Measurements from ENCODE around the gene SRSF5. TPM values are rescaled to one million over a fixed set of nuclear protein-coding genes. Genes with fewer than 3 reads are reported as not detected.
A peak's percentile ranks its signal among the peaks of the same experiment; 100 is the strongest.
"Not testable (repeated sequence)": the region's sequence is repeated elsewhere in the genome, so short reads cannot be mapped to it uniquely, and the experiment has no call there.

SRSF5 gene
- total RNA-seq, 1 experiment from 2014 or later, result 395 TPM

- CTCF ChIA-PET, result no interaction called here
- Histone ChIP-seq H3K36me3 (ENCODE audit: low read depth) (no peaks in the 10 kb centered on the region), H3K4me1 (replicated peaks; ENCODE audit: insufficient read depth) (no peaks in the 10 kb centered on the region), H3K79me2 (ENCODE audit: low read depth) (no peaks in the 10 kb centered on the region), H3F3A (ENCODE audit: insufficient read depth, low read depth) (0 out of 2 replicates have a peak, but pooled peaks cover 5% of the 10 kb centered on the region), H3K9me2 (ENCODE audit: insufficient read depth) (no peaks in the 10 kb centered on the region), H2AFZ (no peak overlapping the region), H3K9me3 (ENCODE audit: insufficient read depth, low read depth) (no peaks in the 10 kb centered on the region), H3K4me3 (no peak overlapping the region), H4K20me1 (ENCODE audit: insufficient read depth) (no peaks in the 10 kb centered on the region), H3K4me2 (no peak overlapping the region), H3K27ac (no peak overlapping the region), H3K27me3 (ENCODE audit: insufficient read depth, low read depth) (no peaks in the 10 kb centered on the region)
- POLR2A ChIA-PET (ENCODE audit: unreplicated experiment), result no interaction called here
- DNase-seq, result no peak
- TF ChIP-seq EZH2 (IDR thresholded peaks at IDR 0.05; ENCODE audit: low read depth) (no peak), CTCF (conservative IDR thresholded peaks at IDR 0.05) (no peak)
- BruUV-seq (replicated peaks), result no TSS peak
- intact Hi-C loops (cut with micrococcal nuclease; ENCODE audit: unreplicated experiment), result no loop called here
These were observed 46.0 kb upstream of the SRSF5 start for GRCh38 chr14:69720912-69721311.

- Histone ChIP-seq H2AFZ (peak overlapping the region; percentile 71), H3K27me3 (ENCODE audit: insufficient read depth, low read depth) (no peaks in the 10 kb centered on the region), H3K9me2 (ENCODE audit: insufficient read depth) (no peaks in the 10 kb centered on the region), H3K36me3 (ENCODE audit: low read depth) (no peaks in the 10 kb centered on the region), H3K4me3 (peak overlapping the region; percentile 52; the same call in 1 of the 2 replicates), H3K79me2 (ENCODE audit: low read depth) (no peaks in the 10 kb centered on the region), H3K27ac (no peak overlapping the region), H3F3A (ENCODE audit: insufficient read depth, low read depth) (no peaks in the 10 kb centered on the region), H3K4me1 (replicated peaks; ENCODE audit: insufficient read depth) (0 out of 2 replicates have a peak, but pooled peaks cover 3% of the 10 kb centered on the region), H4K20me1 (ENCODE audit: insufficient read depth) (no peaks in the 10 kb centered on the region), H3K9me3 (ENCODE audit: insufficient read depth, low read depth) (no peaks in the 10 kb centered on the region), H3K4me2 (peak overlapping the region; percentile 88)
- DNase-seq, result peak in 1 of 2 experiments; percentile 82
- ChIA-PET POLR2A (ENCODE audit: unreplicated experiment) (interaction anchor here (0.6 kb wide), 1 partner anchor 126 kb away, joined by 5 read pairs; no protein-coding TSS in a partner anchor), CTCF (interaction anchor here (0.7 kb wide), 1 partner anchor 142 kb away, joined by 4 read pairs; no protein-coding TSS in a partner anchor)
- TF ChIP-seq CTCF (conservative IDR thresholded peaks at IDR 0.05), result peak; percentile 99
- TF ChIP-seq EZH2 (IDR thresholded peaks at IDR 0.05; ENCODE audit: low read depth), result no peak
- intact Hi-C loops (cut with micrococcal nuclease; ENCODE audit: unreplicated experiment), result loop anchor here (1.0 to 5.0 kb wide), 3 partner anchors 124 to 485 kb away; no protein-coding TSS in a partner anchor
- no TSS peak for BruUV-seq (replicated peaks)
These were observed 40.0 kb upstream of the SRSF5 start for GRCh38 chr14:69726761-69727511.

GRCh38 chr14:69727860-69728259 lies 39.1 kb upstream of the SRSF5 start:
- Histone ChIP-seq H2AFZ (no peak overlapping the region), H3K27ac (no peak overlapping the region), H4K20me1 (ENCODE audit: insufficient read depth) (no peaks in the 10 kb centered on the region), H3K79me2 (ENCODE audit: low read depth) (no peaks in the 10 kb centered on the region), H3K4me3 (no peak overlapping the region), H3K9me3 (ENCODE audit: insufficient read depth, low read depth) (no peaks in the 10 kb centered on the region), H3K9me2 (ENCODE audit: insufficient read depth) (no peaks in the 10 kb centered on the region), H3K36me3 (ENCODE audit: low read depth) (no peaks in the 10 kb centered on the region), H3F3A (ENCODE audit: insufficient read depth, low read depth) (no peaks in the 10 kb centered on the region), H3K4me2 (no peak overlapping the region), H3K27me3 (ENCODE audit: insufficient read depth, low read depth) (no peaks in the 10 kb centered on the region; the same call in 1 of the 2 replicates), H3K4me1 (replicated peaks; ENCODE audit: insufficient read depth) (0 out of 2 replicates have a peak, but pooled peaks cover 3% of the 10 kb centered on the region)
- TF ChIP-seq CTCF (conservative IDR thresholded peaks at IDR 0.05) (no peak), EZH2 (IDR thresholded peaks at IDR 0.05; ENCODE audit: low read depth) (no peak)
- no peak for DNase-seq
- ChIA-PET POLR2A (ENCODE audit: unreplicated experiment) (no interaction called here), CTCF (no interaction called here)
- no TSS peak for BruUV-seq (replicated peaks)
- intact Hi-C loops (cut with micrococcal nuclease; ENCODE audit: unreplicated experiment), result loop anchor here (1.0 to 5.0 kb wide), 3 partner anchors 125 to 486 kb away; no protein-coding TSS in a partner anchor

DNA sequence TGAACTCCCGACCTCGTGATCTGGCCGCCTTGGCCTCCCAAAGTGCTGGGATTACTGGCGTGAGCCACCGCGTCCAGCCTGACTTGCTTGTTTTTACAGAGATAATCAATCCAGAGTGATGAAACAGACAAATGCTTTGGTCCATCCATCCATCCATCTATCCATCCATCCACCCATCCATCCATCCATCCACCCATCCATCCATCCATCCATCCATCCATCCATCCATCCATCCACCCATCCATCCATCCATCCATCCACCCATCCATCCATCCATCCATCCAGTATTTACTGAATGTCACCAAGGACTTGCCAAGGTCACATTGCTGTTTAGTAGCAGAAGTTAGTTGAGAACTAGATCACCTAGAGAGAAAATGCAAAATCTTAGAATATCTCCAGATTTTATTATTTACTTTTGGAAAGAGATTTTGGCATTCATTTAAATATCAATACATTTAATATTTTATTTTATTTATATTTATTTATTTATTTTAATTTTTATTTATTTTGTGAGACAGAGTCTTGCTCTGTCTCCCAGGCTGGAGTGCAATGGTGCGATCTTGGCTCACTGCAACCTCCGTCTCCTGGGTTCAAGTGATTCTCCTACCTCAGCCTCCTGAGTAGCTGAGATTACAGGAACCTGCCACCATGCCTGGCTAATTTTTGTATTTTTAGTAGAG lies 34.9 kb upstream of the SRSF5 start:
- H2AFZ ChIP-seq; H3K36me3 ChIP-seq (ENCODE audit: low read depth); H3K79me2 ChIP-seq (ENCODE audit: low read depth); H3K9me2 ChIP-seq (ENCODE audit: insufficient read depth); H3K4me2 ChIP-seq; BruUV-seq (replicated peaks); H3F3A ChIP-seq (ENCODE audit: insufficient read depth, low read depth); DNase-seq; CTCF ChIA-PET; POLR2A ChIA-PET (ENCODE audit: unreplicated experiment); H4K20me1 ChIP-seq (ENCODE audit: insufficient read depth); H3K27me3 ChIP-seq (ENCODE audit: insufficient read depth, low read depth); H3K27ac ChIP-seq; H3K9me3 ChIP-seq (ENCODE audit: insufficient read depth, low read depth); H3K4me1 ChIP-seq (replicated peaks; ENCODE audit: insufficient read depth); H3K4me3 ChIP-seq: not testable (repeated sequence)
- intact Hi-C loops (cut with micrococcal nuclease; ENCODE audit: unreplicated experiment), result loop anchor here (2.0 to 5.0 kb wide), 2 partner anchors 87 to 280 kb away; no protein-coding TSS in a partner anchor

DNA sequence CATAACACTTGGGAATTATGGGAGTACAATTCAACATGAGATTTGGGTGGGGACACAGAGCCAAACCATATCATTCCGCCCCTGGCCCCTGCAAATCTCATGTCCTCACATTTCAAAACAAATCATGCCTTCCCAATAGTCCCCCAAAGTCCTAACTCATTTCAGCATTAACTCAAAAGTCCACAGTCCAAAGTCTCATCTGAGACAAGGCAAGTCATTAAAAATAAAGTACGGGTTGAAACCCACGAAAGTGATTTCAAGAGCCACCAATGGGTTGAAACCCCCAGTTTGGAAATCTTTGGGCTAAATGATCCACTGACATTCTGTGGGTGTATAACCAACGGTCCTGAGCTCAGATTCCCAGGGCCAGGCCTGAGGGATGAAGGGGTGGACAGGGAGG lies 30.5 kb upstream of the SRSF5 start:
- peaks cover 27% of the 10 kb centered on the region for H3K4me1 ChIP-seq (replicated peaks; ENCODE audit: insufficient read depth)
- intact Hi-C loops (cut with micrococcal nuclease; ENCODE audit: unreplicated experiment); H3K4me3 ChIP-seq; BruUV-seq (replicated peaks); H2AFZ ChIP-seq; POLR2A ChIA-PET (ENCODE audit: unreplicated experiment); H3K9me2 ChIP-seq (ENCODE audit: insufficient read depth); H3K79me2 ChIP-seq (ENCODE audit: low read depth); DNase-seq; H3K36me3 ChIP-seq (ENCODE audit: low read depth); H4K20me1 ChIP-seq (ENCODE audit: insufficient read depth); H3K9me3 ChIP-seq (ENCODE audit: insufficient read depth, low read depth); CTCF ChIA-PET; H3K27ac ChIP-seq; H3K4me2 ChIP-seq; H3K27me3 ChIP-seq (ENCODE audit: insufficient read depth, low read depth): not testable (repeated sequence)
- H3F3A ChIP-seq (ENCODE audit: insufficient read depth, low read depth), result peaks cover 24% of the 10 kb centered on the region
